Left cardiac atrium (tissue), 4 donors: ENCODE data around the gene PUM1. TPM values are rescaled to one million over a fixed set of nuclear protein-coding genes. Genes with fewer than 3 reads are reported as not detected.
A peak's percentile ranks its signal among the peaks of the same experiment; 100 is the strongest.

Experiments used
- ATAC-seq, 2 donors: fragments of 200-7000 bp; cut with Tn5 transposase; one replicate each; pipeline ENCODE4 v1.9.1; 2020; ENCODE audit warnings: mild to moderate bottlenecking in 2 of 2, moderate library complexity in 2 of 2
- DNase-seq: peaks from one replicate; pipeline ENCODE4 v3.0.0-alpha.2; 2020
- intact Hi-C, 2 donors: fragments of 100-400 bp; cut with DNase I; formaldehyde crosslinking; loops; one replicate each; pipeline versions ENCODE4 v1.14.1 to v1.15.1; 2022 to 2023
- total RNA-seq, 2 donors: library from RNA; stranded (reverse); fragmentation: NEBNext Ultra II Directional; extraction: Animal tissue kit (Norgen Biotek cat#: 25700); gene quantifications; one replicate each; pipeline ENCODE4 v1.2.1, GENCODE V29; 2021
- donor health status: DM: no; HTN: yes; CAD: no.
- donor health status: DM: no; HTN: yes; CAD: no; lungs with severe emphysema.
- donor health status: DM: yes; HTN: yes; CAD: no.
- donor health status: Dilated cardiomyopathy.

The PUM1 gene
- total RNA-seq, 2 donors from 2014 or later, result 71.3 to 75.1 TPM

DNA sequence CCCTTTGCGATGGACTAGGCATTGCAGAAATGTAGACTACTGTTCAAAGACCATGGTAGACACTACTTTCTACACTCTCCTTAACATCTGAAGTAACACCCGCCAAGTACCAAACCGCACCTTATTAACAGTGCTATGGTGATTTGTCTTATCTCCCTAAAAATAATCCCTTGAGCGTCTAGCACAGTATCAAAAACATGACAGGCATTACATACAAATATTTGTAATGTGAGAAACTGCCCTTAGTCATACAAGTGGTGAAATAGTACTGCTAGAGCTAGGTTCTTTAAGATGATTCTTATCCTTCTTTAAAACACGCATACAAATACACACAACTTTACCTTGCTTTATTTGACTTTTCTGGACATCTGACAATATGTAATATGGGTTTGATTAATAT, 27.2 kb downstream of the PUM1 start:
- intact Hi-C loops, result no loop called here
- ATAC-seq, result peak in 1 of 2 donors; percentile 67
- no peak for DNase-seq

DNA sequence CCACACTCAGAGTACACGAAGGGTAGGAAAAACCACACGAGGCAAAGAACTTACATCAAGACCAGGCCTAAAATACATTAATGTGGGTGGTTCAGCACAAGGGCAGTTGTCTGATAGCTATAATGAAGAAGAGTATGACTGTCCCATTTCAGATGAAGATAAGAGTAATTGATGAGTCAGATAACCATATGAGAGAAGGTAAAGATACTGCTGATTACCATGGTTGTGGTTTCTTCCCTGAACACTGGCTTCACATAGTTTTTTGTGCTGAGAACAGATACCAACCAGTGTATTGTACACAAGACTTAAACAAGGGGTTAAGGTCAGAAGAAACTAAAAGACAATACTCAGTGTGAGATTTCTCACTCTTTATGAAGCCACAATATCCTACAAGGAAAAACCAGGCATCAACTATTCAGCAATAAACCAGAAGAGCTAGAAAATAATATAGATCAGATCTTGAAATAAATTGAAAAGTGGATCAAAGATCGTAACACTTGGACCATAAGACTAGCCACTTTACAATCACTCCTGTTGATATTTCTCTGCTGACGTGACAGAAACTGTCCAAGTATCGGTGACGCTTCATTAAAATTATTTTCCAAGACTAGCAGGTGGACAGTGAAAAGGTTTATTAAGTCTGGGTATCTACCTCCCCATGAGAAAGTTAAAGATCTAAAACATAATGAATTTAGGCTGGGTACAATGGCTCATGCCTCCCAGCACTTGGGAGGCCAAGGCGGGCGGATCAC, 28.6 kb downstream of the PUM1 start:
- no peak for ATAC-seq
- intact Hi-C loops, result no loop called here
- no peak for DNase-seq

DNA sequence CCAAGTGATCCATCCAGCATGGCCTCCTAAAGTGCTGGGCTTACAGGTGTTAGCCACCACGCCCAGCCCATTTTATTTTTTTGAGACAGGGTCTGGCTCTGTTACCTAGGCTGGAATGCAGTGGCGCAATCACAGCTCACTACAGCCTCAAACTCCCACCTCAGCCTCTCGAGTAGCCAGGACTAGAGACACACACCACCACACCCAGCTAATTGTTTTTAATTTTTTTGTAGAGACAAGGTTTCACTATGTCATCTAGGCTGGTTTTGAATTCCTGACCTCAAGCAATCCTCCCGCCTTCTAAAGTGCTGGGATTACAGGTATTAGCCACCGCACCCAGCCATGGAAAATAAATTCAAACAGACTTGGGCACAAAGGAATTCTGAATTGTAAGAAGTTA, 31.9 kb downstream of the PUM1 start:
- ATAC-seq (no peak), DNase-seq (no peak)
- intact Hi-C loops, result no loop called here

DNA sequence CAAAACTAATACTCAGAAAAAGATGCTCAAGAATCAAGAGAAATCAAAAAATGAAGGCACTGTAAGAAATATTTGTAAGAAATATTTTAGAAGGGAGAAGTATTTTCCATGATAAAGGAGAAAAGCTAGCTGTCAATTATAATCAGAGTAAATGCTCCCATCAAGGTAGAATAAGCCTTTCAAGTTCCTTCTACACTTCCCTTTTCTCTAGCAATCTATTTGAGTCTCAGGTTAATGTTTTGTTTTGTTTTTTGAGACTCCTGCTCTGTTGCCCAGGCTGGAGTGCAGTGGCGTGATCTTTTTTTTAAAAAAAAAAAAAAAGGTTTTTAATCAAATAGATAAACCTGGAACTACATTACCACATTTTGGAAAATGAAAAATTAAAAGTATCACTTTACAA, 33.3 kb downstream of the PUM1 start:
- intact Hi-C loops, result no loop called here

DNA sequence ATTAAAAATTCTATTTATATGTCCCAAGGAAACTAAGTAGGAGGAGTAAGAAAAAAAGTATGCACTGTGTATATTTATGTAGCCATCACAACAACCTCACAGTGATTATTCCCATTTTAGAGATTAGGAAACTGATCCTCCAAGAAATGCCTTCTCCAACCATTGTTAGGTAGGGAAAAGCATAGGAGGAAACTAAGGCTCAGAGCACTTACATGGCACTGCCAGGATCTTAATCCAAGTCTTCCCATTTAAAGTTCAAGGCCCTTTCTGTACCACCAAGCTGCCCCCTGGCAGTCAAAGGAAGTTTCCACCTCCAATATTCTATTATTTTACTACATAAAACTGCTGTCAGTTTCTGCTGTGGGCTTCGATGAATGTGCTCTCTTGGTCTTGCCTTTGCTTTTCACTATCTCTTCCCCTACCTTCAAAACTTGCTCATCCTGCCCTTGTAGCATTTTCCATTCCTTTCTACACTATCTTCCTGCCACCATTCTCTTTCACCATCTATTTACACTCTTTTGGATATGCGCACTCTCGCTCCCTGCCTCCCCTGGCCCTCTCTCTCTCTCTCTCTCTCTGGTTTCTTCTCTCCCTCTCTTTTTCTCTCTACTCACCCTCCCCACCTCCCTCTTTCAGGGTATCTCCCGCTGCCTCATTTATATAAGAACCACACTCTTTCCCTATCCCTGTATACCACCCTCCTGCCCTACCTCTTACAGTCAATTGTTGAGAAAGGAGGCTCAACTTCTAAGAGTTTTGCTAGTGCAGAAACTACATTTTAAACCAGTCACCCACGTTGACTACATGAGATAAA, 34.0 kb downstream of the PUM1 start:
- no peak for DNase-seq
- ATAC-seq, result no peak
- intact Hi-C loops, result no loop called here

More for the DNA sequence above, 33.3 kb downstream of the PUM1 start:
- DNase-seq (no peak), ATAC-seq (no peak)

DNA sequence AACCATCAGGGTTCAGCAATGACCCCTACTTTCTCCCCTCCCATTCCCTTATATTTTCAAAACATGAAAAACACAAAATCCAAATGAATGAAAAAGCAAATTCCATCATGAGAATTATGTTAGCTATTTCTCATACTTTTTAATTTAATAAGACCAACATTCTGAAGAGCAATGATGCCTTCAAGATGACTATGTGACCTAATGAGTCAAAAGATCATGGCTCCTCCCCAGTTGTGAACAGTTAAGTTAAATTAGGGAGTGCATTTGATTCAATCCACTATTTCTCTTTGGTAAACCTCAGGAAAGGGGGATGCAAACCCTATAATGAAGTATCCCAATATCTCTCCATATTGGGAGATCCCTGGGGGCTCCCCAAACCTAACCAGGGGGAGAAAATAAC, 36.5 kb downstream of the PUM1 start:
- DNase-seq, result no peak
- intact Hi-C loops, result no loop called here
- ATAC-seq, result no peak

DNA sequence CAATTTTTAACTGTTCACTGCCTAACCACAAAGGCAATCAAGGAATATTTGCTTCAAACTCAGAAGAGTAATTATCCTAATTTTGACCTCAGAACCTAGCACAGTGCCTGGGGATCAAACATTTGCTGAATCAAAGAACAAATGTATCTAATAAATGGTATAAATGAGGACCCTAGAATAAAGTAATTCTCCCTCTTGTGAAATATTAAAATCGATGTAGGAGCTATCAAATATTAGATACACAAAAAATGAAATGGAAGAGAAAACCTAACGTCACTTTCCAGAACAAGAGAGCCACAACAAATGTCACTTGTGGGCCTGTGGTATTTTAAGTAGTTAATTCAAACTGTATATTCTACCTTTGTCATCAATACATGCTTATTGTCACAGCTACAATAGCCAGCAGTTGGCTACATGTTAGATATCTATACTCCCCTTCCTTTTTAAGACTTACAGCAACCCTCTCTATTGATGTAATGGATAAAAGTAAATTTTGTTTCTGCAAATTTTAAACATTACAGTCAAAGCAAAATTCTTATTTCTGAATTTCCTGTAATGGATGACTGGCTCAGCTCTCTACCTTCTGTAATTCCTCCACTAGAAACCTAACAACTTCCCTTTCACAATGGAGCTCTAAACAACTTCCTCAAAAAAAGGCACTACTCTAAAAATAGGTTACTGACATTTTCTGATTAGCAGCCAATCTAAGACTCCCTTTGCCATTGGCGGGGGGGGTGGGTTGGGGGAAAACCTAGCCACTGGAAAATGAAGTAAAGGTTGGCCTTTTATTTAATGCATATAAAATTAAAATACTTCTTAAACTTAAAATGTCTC, 37.6 kb downstream of the PUM1 start:
- ATAC-seq, result peak in 1 of 2 donors; percentile 40
- DNase-seq, result no peak
- intact Hi-C loops, result no loop called here

DNA sequence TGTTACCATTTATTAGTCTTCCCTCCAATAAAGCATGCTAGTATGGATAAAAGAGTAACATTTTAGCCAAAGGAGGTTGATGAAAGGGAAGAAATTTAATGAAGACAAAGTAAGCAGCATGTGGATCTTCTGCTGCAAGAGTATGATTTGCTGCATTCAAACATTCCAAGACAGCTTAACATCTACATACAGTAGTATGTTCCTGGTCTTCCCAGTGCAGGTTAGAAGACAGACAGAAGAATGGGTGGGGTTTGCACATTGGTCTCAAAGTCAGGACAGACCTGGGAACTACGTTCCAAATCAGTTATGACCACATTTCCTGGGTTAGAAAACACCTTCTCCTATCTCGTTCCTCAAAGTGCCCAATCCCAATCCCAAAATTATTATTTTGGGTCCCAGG, 43.3 kb downstream of the PUM1 start:
- ATAC-seq (no peak), DNase-seq (no peak)
- intact Hi-C loops, result no loop called here

DNA sequence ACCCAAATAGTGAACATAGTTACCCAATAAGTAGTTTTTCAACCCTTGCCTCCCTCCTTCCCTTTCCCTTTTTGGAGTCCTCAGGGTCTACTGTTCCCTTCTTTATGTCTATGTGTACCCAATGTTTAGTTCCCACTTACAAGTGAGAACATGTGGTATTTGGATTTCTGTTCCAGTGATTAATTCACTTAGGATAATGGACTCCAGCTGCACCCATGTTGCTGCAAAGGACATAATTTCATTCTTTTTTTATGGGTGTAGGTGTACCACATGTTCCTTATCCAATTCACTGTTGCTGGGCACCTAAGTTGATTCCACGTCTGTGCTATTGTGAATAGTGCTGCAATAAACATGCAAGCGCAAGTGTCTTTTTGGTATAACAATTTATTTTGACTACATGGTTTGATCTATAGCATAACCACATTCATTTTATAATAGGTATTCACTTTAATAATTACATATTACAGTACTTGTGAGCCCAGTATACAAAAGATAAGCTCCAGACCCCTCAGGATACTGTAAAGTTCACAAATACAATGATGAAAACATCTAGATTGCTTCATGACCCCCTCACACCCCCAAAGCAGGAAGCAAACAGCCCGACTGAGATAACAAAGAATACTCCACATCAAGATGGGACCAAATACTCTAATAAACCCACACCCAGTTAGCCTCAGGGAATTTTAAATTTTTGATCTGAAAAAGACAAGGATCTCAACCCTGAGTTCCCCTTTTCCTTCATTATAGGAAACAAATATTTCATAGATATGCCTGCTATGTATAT, 45.3 kb downstream of the PUM1 start:
- ATAC-seq (no peak), DNase-seq (no peak)
- intact Hi-C loops, result no loop called here

DNA sequence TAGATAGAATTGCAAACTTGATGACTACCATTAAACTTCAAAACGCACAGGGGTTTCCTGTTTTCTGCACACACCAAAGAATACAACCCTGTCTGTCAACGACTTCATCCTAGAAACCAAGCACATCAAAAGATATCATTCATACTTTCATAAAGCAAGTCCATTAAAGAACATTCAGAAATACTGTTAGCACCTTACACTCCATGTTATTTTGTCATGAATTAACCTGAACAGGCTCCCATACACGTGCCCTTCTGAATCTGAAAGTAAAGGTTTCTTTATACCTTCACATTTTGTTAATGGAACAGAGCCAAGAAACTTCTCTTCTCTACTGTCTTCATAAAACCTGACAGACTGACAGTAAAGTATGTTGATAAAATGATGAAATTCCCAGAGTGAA, 46.1 kb downstream of the PUM1 start:
- ATAC-seq, result peak in 1 of 2 donors; percentile 29
- no peak for DNase-seq
- intact Hi-C loops, result no loop called here

DNA sequence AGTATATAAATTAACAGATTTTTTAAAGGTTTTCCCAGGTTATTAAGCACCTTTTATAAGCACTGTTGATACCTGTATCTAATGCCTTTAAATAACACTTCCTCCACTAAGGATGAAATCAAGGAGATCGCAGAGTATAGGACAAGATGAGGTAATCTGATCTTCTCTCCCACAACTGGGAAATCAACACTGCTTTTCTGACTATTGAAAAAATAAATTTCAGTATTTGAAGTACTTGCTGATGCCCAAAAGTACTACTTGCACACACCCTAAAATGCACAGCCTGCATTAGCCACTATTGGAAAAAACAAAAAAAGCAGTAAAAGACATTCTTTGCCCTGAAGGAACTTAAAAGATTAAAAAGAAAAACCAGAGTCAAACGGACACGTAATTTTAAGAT, 48.6 kb downstream of the PUM1 start:
- intact Hi-C loops, result no loop called here
- no peak for DNase-seq
- no peak for ATAC-seq

DNA sequence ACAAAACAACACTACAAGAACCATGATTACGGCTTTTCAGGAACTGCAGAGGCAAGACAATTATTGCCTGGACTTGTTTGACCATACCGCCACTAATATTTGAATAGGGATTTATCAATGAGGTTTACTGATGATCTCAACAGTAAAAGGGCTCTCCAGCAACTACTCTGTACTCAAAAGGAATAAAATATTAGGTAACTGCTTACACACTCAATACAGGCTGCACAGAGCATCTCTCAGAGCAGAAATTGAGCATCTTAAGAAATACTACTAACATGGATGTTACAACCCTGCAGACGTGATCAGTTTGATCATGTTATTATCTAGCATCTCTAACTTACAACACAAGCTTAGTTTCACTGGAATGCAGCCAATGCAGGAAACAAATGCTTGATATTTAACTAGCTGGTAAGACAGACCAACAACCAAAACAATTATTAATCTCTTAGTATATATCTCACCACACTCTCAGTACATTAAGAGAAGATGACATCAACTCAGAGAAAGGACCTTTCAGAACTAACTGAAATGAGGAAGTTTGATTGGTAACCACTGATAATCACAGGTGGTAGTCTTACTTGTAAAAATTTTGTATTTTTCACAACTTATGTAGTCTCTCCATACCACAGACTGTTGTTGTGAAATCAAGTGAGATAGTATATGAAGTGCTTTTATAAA, 52.2 kb downstream of the PUM1 start:
- intact Hi-C loops, result no loop called here
- DNase-seq (no peak), ATAC-seq (no peak)

DNA sequence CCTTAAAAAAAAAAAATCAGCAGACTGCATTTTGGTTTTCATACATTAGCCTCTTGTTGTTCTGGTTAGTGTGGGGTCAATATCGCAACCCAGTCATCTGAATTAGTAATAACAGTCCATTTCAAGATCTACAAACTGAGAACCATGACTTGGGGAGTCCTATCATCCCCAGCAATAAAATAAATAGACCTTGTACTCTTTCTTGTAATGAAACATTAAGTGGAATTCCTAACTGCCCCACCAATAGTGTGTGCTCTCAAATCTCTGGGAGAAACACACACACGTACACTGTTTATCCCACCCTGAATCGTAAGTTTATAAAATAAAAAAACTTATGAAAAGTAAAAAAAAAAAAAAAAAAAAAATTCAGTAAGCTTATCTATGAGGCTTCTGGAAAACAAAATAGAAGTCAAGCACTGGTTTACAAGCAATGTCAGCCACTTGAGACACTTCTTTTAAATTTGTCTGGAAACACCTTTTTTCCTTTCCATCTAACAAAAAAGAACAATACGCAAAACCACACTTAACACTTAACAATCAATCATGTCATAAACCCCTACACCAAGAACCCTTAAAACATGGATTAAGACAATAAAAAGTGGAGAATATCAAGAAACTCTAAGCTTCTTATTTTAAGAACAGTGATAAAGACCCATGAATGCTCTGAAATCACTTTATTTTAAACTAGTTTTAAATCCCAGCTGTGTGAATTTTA, 53.1 kb downstream of the PUM1 start:
- intact Hi-C loops, result no loop called here
- ATAC-seq, result no peak
- DNase-seq, result no peak

DNA sequence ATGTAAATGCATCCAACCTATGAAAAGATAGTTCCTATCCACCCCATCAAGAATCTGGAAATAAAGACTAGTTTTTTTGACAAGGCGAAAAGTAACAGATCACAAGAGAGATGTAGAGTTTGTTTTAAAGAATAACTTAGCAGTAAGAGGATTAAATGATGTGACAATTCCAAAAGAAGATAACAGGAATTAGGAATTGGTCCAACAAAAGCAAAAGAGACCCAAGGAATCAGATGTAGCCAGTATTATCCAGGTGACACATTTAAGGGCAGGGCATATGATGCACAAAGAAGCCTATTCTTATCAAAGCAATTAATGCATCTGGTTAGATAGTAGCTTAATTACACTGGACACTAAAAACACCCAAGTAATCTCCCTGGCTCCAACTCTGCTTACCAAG, 53.8 kb downstream of the PUM1 start:
- DNase-seq (no peak), ATAC-seq (no peak)
- intact Hi-C loops, result no loop called here

DNA sequence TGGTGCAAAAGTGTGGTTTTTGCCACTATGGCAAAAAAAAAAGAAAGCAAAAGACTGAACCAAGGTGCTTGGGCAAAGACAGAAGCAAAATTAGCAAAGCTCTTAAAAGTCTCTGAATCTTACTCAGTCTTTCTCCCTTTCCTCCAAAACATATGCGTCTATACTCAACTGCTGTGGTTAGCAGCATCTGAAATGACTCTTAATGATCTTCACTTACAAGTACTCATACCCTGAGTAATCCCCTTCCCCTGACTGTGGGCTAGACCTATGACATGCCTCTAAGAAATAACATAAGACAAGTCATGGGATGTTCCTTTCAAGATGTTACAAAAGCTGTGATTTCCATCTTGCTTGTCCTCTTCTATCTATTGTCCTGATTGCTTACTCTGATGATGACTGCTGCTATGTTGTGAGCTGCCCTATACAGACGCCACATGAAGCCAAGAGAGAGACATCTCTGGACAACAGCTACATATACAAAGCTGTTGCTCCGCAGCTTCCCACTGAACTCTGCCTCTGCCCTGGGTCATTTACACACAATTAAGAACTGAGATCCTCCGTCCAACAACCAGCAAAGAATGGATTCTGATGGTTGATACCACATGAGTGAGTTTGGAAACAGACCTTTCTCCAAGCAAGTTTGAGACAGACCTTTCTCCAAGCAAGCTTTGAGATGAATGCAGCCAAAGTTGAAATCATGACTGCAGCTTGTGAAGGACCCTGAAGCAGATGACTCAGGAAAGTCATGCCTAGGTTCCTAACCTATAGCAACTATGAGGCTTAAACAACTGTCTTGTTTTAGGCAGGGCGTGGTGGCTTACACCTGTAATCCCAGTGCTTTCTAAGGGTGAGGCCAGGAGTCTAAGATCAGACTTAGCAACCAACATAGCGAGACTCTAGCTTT, 55.2 kb downstream of the PUM1 start:
- no peak for DNase-seq
- peak in 1 of 2 donors; percentile 14 for ATAC-seq
- intact Hi-C loops, result no loop called here

DNA sequence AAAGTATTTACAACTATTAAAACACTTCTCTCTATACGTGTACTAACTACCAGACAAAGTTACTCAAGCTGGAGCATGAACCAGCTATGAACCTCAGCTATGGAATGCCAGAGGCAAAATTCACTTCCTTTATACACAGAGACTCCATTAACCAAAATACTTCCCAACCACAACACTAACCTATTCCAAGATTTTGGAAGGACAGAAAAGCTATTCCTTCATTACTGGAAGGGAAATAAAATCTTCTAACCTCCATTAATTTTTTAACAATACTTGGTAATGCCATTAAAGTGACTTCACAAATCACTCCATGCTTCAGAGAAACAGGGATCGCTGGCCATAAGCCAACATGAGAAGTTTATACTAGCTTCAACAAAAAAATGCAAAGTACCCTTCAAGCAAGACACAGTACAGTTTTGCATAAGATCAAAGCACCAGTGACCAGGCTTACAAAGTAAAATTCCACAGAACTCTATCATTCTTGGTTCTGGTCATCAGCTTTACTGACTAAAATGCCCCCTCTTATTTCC, 58.0 kb downstream of the PUM1 start:
- ATAC-seq, result peak in 1 of 2 donors; percentile 18
- intact Hi-C loops, result no loop called here
- DNase-seq, result no peak

DNA sequence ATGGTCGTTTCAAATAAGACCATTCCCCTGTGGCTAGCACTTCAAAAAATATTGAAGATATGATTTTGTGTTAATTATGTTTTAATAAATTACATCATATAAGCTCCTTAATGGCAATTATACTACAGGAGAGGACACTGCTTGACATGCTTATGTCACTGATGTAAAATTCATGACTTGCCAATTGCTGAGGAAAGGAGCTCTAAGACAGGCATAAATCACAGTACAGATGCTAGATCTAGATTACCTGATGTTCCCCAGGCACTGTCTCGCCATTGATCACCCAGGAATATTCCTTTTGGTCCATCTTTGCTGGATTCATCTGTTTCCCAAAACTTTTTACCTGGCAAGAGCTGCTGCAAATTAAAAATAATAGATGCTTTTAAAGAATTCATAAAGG, 58.8 kb downstream of the PUM1 start:
- ATAC-seq, result no peak
- no peak for DNase-seq
- intact Hi-C loops, result no loop called here
